Loucy (cell line): ENCODE data around the gene CDC42EP5.

Experiments
- H2AFZ ChIP-seq: fragments of 200-600 bp; sonication (generic); 2 replicates; pipeline ENCODE4 v1.6.0; 2016; ENCODE audit warnings: antibody characterized with exemption, mild to moderate bottlenecking, low read length, moderate library complexity
- H3F3A ChIP-seq: fragments of 200-600 bp; 2 replicates; pipeline ENCODE4 v1.6.0; 2016; ENCODE audit warnings: antibody characterized with exemption, low read depth, mild to moderate bottlenecking
- H3K27me3 ChIP-seq: fragments of 200-600 bp; sonication (generic); 2 replicates; pipeline ENCODE4 v1.6.1; 2014; ENCODE audit warnings: low read length, mild to moderate bottlenecking; ENCODE audit not compliant: insufficient read depth, poor library complexity, severe bottlenecking
- H3K36me3 ChIP-seq: fragments of 200-600 bp; sonication (generic); 2 replicates; pipeline ENCODE4 v1.6.1; 2016; ENCODE audit warnings: low read length; ENCODE audit not compliant: insufficient read depth
- H3K4me1 ChIP-seq: fragments of 200-600 bp; sonication (generic); 2 replicates; pipeline ENCODE4 v1.5.1; 2014; ENCODE audit warnings: low read length, mild to moderate bottlenecking; ENCODE audit not compliant: insufficient read depth, poor library complexity, severe bottlenecking
- H3K4me2 ChIP-seq: fragments of 200-600 bp; sonication (generic); 2 replicates; pipeline ENCODE4 v1.6.0; 2014; ENCODE audit warnings: antibody characterized with exemption, low read length, low read depth, mild to moderate bottlenecking; ENCODE audit not compliant: poor library complexity, severe bottlenecking
- H3K4me3 ChIP-seq: fragments of 200-600 bp; sonication (generic); 2 replicates; pipeline ENCODE4 v1.5.1; 2014; ENCODE audit warnings: low read length, mild to moderate bottlenecking, mixed read lengths; ENCODE audit not compliant: poor library complexity, severe bottlenecking
- H3K79me2 ChIP-seq: fragments of 200-600 bp; sonication (generic); 2 replicates; pipeline ENCODE4 v1.6.1; 2014; ENCODE audit warnings: low read length; ENCODE audit not compliant: insufficient read depth
- H3K9ac ChIP-seq: fragments of 200-600 bp; sonication (generic); 2 replicates; pipeline ENCODE4 v1.6.0; 2014; ENCODE audit warnings: mild to moderate bottlenecking, low read depth, low read length, moderate library complexity; ENCODE audit not compliant: poor library complexity, severe bottlenecking
- H3K9me2 ChIP-seq: fragments of 200-600 bp; sonication (generic); replicated peaks from 2 replicates; pipeline ENCODE4 v1.6.1; 2016; ENCODE audit warnings: low read depth, low read length, mixed read lengths
- H3K9me3 ChIP-seq: fragments of 200-600 bp; sonication (generic); 2 replicates; pipeline ENCODE4 v1.6.1; 2014; ENCODE audit warnings: mild to moderate bottlenecking, antibody characterized with exemption, low read length, low read depth; ENCODE audit not compliant: insufficient read depth
- H4K20me1 ChIP-seq: fragments of 200-600 bp; sonication (generic); 2 replicates; pipeline ENCODE4 v1.6.0; 2014; ENCODE audit warnings: antibody characterized with exemption, low read length, mild to moderate bottlenecking; ENCODE audit not compliant: insufficient read depth, poor library complexity, severe bottlenecking
- CTCF ChIP-seq: fragments of 200-600 bp; sonication (generic); conservative IDR thresholded peaks from 2 replicates; pipeline ENCODE4 v1.5.1; 2014; ENCODE audit warnings: mild to moderate bottlenecking, antibody characterized with exemption, low read length
- EZH2phosphoT487 ChIP-seq: fragments of 200-600 bp; IDR thresholded peaks from 2 replicates; pipeline ENCODE4 v1.6.1; 2018; ENCODE audit warnings: antibody characterized with exemption, mild to moderate bottlenecking, moderate library complexity, borderline replicate concordance

The CDC42EP5 gene

GRCh38 chr19:54461210-54461609 lies 11.9 kb downstream of the CDC42EP5 start:
- H3K79me2 ChIP-seq, result no peaks in the 10 kb centered on the region
- H3K4me2 ChIP-seq, result no peak overlapping the region
- TF ChIP-seq CTCF (no peak), EZH2phosphoT487 (no peak)
- H3K36me3 ChIP-seq, result peaks cover 48% of the 10 kb centered on the region; the same call in 1 of the 2 replicates
- no peak overlapping the region for H3K4me3 ChIP-seq
- no peak overlapping the region for H3K9ac ChIP-seq
- H3K9me3 ChIP-seq, result no peaks in the 10 kb centered on the region
- H2AFZ ChIP-seq, result no peak overlapping the region
- no peaks in the 10 kb centered on the region for H3K9me2 ChIP-seq
- peaks cover 5% of the 10 kb centered on the region; the same call in 1 of the 2 replicates for H3F3A ChIP-seq
- peaks cover 8% of the 10 kb centered on the region for H3K4me1 ChIP-seq
- peaks cover 26% of the 10 kb centered on the region for H4K20me1 ChIP-seq
- no peaks in the 10 kb centered on the region for H3K27me3 ChIP-seq

DNA sequence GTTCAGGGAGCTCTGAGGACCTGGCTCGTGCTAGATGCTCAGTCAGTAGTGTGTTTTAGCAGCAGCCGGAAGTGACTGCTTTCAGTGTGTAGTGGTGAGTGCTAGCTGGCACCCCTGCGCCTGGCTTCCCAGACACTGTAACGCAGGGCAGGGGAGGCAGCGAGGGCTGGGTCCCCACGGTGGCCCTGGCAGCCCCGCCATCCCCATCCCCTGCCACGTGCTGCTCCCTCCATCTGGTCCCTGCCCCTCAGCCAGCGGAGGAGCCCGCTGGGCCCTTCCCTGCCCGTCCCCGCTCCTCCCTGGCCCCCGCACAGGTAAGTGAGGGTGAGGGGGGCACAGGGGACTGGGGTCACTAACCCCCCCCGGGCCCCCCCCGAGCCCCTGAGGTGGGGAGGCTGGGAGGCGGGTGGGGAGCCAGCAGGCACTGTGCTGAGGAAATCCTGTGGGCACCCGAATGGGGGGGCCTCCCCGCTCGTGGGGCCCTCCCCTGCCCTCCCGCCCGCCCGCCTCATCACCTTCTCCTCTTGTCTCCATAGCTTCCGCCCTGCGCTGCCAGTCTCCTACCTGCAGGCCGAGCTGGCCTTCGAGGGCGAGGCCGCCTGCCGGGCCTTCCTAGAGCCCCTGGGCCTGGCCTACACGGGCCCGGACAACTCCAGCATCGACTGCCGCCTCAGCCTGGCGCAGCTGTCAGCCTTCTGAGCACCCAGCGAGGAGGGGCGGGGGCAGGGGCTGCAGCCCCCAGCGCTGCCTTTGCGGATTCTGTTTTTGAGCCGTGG lies 12.7 kb downstream of the CDC42EP5 start:
- H3K27me3 ChIP-seq, result no peaks in the 10 kb centered on the region
- no peak for TF ChIP-seq EZH2phosphoT487
- no peak for TF ChIP-seq CTCF
- peaks cover under 1% of the 10 kb centered on the region; the same call in 1 of the 2 replicates for H3K79me2 ChIP-seq
- peaks cover 29% of the 10 kb centered on the region for H4K20me1 ChIP-seq
- H3K9me3 ChIP-seq, result no peaks in the 10 kb centered on the region
- no peak overlapping the region for H2AFZ ChIP-seq
- no peak overlapping the region for H3K4me2 ChIP-seq
- H3K4me1 ChIP-seq, result peaks cover 8% of the 10 kb centered on the region
- H3K4me3 ChIP-seq, result no peak overlapping the region
- no peaks in the 10 kb centered on the region for H3K9me2 ChIP-seq
- H3K36me3 ChIP-seq, result peaks cover 56% of the 10 kb centered on the region; the same call in 1 of the 2 replicates
- peaks cover 5% of the 10 kb centered on the region; the same call in 1 of the 2 replicates for H3F3A ChIP-seq
- no peak overlapping the region for H3K9ac ChIP-seq

DNA sequence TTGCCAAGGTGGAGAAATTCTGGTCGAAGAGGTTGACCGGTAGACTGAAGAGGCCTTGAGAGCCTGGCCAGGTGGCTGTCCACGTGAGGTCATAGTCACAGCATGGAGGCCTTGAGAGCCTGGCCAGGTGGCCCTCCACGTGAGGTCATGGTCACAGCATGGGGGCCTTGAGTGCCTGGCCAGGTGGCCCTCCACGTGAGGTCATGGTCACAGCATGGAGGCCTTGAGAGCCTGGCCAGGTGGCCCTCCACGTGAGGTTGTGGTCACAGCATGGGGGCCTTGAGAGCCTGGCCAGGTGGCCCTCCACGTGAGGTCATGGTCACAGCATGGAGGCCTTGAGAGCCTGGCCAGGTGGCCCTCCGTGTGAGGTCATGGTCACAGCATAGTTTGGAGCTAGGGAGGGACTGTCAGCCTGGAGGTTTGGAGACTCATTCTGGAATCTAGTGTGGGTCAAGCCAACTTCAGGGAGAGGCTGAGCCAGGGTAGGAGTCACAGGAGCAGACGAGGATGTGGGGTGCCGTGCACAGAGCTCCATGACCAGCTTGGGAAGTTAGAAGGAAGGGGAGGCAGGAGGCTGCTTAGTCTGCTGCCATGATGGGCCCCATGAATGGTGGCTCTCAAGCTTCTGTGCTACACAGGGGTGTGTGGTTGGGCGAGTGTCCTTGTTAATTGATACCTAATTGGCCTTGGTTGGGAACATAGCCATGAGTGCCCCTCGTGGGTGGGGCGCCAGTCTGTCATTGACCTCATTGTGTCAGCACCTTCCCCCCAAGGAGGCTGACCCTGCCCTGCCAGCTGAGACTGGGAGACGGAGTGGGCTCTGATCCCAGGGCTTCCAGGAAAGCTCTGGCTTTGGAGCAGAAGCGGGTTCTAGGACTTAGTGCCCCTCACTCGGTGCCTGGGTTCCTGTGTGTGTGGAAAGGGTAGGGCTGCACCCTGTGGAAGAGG lies 13.5 kb downstream of the CDC42EP5 start:
- peaks cover 65% of the 10 kb centered on the region; the same call in 1 of the 2 replicates for H3K36me3 ChIP-seq
- peaks cover 8% of the 10 kb centered on the region; the same call in 1 of the 2 replicates for H3K79me2 ChIP-seq
- H2AFZ ChIP-seq, result no peak overlapping the region

More for the DNA sequence above, 13.5 kb downstream of the CDC42EP5 start:
- no peaks in the 10 kb centered on the region for H3K9me2 ChIP-seq
- H3F3A ChIP-seq, result peaks cover 5% of the 10 kb centered on the region; the same call in 1 of the 2 replicates
- no peak overlapping the region for H3K9ac ChIP-seq
- peaks cover 8% of the 10 kb centered on the region for H3K4me1 ChIP-seq
- H3K27me3 ChIP-seq, result no peaks in the 10 kb centered on the region
- no peak overlapping the region for H3K4me2 ChIP-seq
- H3K9me3 ChIP-seq, result no peaks in the 10 kb centered on the region
- peaks cover 36% of the 10 kb centered on the region for H4K20me1 ChIP-seq
- H3K4me3 ChIP-seq, result no peak overlapping the region
- TF ChIP-seq CTCF, result no peak
- no peak for TF ChIP-seq EZH2phosphoT487
